Upper lobe of left lung (tissue), 4 donors: ENCODE measurements around the gene MRPL58.

ENCODE experiments used
- CTCF ChIP-seq, 6 experiments: fragments of 450-650 bp in 4 of 6; fragments of 200-600 bp in 2 of 6; sonication (generic) in 2 of 6; IDR thresholded peaks; one replicate each; pipeline ENCODE4 v1.5.1; 2016 to 2019; ENCODE audit warnings: antibody characterized with exemption in 6 of 6
- EP300 ChIP-seq, 4 donors: sonication (generic); formaldehyde crosslinking; IDR thresholded peaks; one replicate each; pipeline ENCODE4 v1.5.1; 2017; ENCODE audit warnings: antibody characterized with exemption in 4 of 4, control low read depth in 2 of 4
- POLR2A ChIP-seq, 4 donors: fragments of 450-650 bp; IDR thresholded peaks; one replicate each; pipeline ENCODE4 v1.5.1; 2016 to 2017; ENCODE audit warnings: antibody characterized with exemption in 4 of 4, mild to moderate bottlenecking in 2 of 4

GRCh38 chr17:75008373-75008772 is 4.1 kb upstream of the MRPL58 start:
- TF ChIP-seq CTCF (IDR thresholded peaks at IDR 0.05): no peak
- no peak for TF ChIP-seq POLR2A (IDR thresholded peaks at IDR 0.05)
- TF ChIP-seq EP300 (IDR thresholded peaks at IDR 0.05): no peak
